ENCODE results near the gene RMND1. TPM values are rescaled to one million over a fixed set of nuclear protein-coding genes. Genes with fewer than 3 reads are reported as not detected.
A peak's percentile ranks its signal among the peaks of the same experiment; 100 is the strongest.

RMND1 gene
- total RNA-seq, 2 experiments from 2014 or later: 22.6 to 23.0 TPM

DNA sequence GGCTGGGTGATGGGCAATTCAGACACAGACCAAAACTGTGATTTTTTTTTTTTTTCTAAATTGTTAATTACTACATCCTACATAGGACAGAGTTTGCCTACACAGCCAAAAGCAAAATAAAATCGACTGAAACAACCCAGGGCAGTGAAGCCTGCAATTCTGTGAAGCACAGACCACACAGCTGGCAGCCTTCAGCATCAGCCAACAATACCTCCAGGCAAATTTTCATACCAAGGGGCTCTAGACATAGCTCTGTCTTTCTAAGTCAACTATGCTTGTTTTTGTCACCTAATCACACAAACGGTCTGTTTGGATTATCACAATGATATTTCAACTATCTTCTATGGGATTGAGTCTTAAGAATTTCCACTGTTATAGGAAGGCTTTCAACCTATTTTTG, 17.6 kb downstream of the RMND1 start:
- peaks cover 19% of the 10 kb centered on the region for H3K4me1 Mint-ChIP-seq (ENCODE audit: low read depth)
- POLR2A ChIA-PET: no interaction called here
- intact Hi-C loops (cut with micrococcal nuclease): no loop called here
- no peaks in the 10 kb centered on the region for H3K9me3 Mint-ChIP-seq
- CTCF ChIA-PET: no interaction called here
- H3K27ac Mint-ChIP-seq: no peak overlapping the region
- no peak for DNase-seq
- no peaks in the 10 kb centered on the region for H3K27me3 Mint-ChIP-seq
- H3K4me3 Mint-ChIP-seq: no peak overlapping the region
- peaks cover 15% of the 10 kb centered on the region for H3K36me3 Mint-ChIP-seq

DNA sequence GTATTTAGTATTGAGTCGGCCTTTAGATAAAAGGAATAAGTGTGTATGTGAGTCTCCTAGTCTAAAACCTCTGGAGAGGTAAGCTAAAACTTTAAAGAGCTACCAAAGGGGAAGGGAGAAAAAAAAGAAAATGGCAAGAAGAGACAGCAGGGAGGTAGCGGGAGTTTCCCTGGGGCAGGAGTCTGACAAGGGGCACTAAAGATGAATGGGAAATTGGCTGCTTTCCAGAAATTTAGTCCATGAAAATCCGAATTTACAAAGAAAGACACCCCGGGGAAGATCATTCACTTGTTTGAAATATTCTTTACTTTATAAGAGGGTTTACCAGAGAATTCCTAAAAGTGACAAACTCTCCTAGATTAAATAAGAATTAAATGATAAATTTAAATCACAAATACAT, 19.3 kb downstream of the RMND1 start:
- H3K4me1 Mint-ChIP-seq (ENCODE audit: low read depth): peaks cover 14% of the 10 kb centered on the region
- peaks cover 25% of the 10 kb centered on the region for H3K36me3 Mint-ChIP-seq
- POLR2A ChIA-PET: no interaction called here
- no peaks in the 10 kb centered on the region for H3K27me3 Mint-ChIP-seq
- intact Hi-C loops (cut with micrococcal nuclease): no loop called here
- CTCF ChIA-PET: no interaction called here
- H3K9me3 Mint-ChIP-seq: no peaks in the 10 kb centered on the region
- DNase-seq: no peak
- no peak overlapping the region for H3K4me3 Mint-ChIP-seq
- no peak overlapping the region for H3K27ac Mint-ChIP-seq

DNA sequence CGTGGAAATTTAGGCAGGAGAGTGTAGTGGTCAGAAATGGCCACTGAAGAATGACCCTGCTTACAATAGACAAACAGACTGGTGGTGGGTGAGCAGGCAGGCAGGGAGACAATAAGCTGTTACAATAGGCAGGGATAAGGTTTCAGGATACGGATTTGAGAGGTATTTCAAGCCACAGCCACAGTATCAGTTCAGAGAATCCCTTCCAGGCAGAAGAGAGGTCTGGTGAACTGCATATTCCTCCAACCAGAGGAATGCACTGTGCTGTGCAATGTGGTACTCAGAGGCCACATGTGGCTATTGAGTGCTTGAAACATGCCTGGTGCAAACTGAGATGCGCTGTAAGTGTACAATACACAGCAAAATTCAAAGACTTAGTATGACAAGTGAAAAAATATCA, 20.6 kb downstream of the RMND1 start:
- Mint-ChIP-seq H3K4me3 (no peak overlapping the region), H3K36me3 (peaks cover 29% of the 10 kb centered on the region), H3K4me1 (ENCODE audit: low read depth) (peaks cover 2% of the 10 kb centered on the region), H3K27ac (no peak overlapping the region), H3K9me3 (no peaks in the 10 kb centered on the region), H3K27me3 (no peaks in the 10 kb centered on the region)
- no peak for DNase-seq
- intact Hi-C loops (cut with micrococcal nuclease): no loop called here
- ChIA-PET POLR2A (no interaction called here), CTCF (no interaction called here)

DNA sequence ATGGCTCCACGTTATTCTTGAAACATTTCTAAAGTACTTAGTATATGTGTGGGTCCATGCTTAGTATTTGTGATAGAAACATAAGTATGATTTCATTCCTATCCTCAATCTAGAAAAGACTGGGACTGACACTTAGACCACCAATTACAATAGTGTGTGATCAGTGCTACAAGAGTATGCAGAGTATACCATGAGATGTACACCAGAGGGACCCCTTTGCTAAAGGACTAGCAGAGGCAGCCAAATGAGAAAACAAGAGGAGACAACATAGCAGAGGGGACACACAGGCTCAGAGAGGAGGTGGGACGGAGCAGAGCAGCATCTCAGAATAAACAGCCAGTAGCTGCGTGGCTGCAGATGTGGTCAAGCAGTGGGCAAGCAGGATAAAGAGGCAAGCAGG, 21.0 kb downstream of the RMND1 start:
- intact Hi-C loops (cut with micrococcal nuclease): no loop called here
- H3K27me3 Mint-ChIP-seq: no peaks in the 10 kb centered on the region
- ChIA-PET CTCF (no interaction called here), POLR2A (no interaction called here)
- H3K4me3 Mint-ChIP-seq: no peak overlapping the region
- no peak for DNase-seq
- no peaks in the 10 kb centered on the region for H3K9me3 Mint-ChIP-seq
- peaks cover 34% of the 10 kb centered on the region for H3K36me3 Mint-ChIP-seq
- H3K4me1 Mint-ChIP-seq (ENCODE audit: low read depth): no peaks in the 10 kb centered on the region
- no peak overlapping the region for H3K27ac Mint-ChIP-seq

DNA sequence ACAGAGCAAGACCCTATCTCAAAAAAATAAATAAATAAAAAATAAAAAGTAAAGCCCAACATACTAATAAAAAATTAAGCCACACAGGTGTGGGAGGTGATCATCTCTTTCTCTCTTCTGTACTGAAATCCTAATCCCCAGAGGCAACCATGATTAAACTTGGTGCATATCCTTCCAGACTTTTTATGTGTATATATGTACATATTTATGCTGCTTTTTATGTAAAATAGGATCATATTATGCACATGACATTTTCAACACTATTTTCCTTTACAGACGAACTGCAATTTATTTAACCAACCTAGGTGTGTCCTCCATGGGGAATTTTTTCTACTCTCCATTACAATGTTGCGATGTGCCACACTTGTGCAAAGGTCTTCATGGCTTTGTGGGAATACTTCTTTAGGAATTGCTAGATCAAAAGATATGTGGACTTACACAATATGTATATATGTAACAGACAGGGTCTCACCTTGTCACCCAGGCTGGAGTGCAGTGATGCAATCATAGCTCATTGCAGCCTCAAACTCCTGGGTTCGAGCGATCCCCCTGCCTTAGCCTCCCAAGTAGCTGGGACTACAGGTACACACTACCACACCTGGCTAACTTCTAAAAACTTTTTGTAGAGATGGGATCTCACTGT, 23.7 kb downstream of the RMND1 start:
- H3K4me3 Mint-ChIP-seq: no peak overlapping the region
- no peak overlapping the region for H3K27ac Mint-ChIP-seq
- POLR2A ChIA-PET: no interaction called here
- intact Hi-C loops (cut with micrococcal nuclease): no loop called here
- DNase-seq: no peak
- CTCF ChIA-PET: no interaction called here
- H3K4me1 Mint-ChIP-seq (ENCODE audit: low read depth): no peaks in the 10 kb centered on the region
- H3K27me3 Mint-ChIP-seq: no peaks in the 10 kb centered on the region
- peaks cover 47% of the 10 kb centered on the region for H3K36me3 Mint-ChIP-seq
- no peaks in the 10 kb centered on the region for H3K9me3 Mint-ChIP-seq

DNA sequence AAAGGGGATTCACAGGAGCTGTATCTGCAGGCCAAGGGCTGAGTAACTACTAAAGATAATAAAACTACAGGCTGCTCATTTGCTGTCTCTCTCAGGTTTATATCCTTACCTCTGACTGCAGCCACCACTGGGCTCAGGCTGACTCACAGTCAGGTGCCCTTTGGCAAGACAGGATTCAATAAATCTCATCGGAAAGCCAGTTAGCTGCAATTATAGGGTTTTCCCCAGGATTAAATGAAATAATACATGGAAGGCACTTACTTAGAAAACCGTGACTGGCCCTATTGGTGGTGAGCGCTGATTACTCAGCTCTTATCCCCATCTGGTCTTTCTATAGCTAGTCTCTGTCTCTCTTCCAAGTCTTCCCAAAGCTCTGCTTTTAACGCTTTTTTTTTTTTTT, 26.4 kb downstream of the RMND1 start:
- H3K27ac Mint-ChIP-seq: no peak overlapping the region
- intact Hi-C loops (cut with micrococcal nuclease): no loop called here
- H3K36me3 Mint-ChIP-seq: peaks cover 37% of the 10 kb centered on the region
- ChIA-PET CTCF (interaction anchor here (0.6 kb wide), 1 partner anchor 748 kb away, joined by 4 read pairs; no protein-coding TSS in a partner anchor), POLR2A (no interaction called here)
- no peak overlapping the region for H3K4me3 Mint-ChIP-seq
- no peak for DNase-seq
- H3K9me3 Mint-ChIP-seq: no peaks in the 10 kb centered on the region
- H3K27me3 Mint-ChIP-seq: no peaks in the 10 kb centered on the region
- H3K4me1 Mint-ChIP-seq (ENCODE audit: low read depth): no peaks in the 10 kb centered on the region

DNA sequence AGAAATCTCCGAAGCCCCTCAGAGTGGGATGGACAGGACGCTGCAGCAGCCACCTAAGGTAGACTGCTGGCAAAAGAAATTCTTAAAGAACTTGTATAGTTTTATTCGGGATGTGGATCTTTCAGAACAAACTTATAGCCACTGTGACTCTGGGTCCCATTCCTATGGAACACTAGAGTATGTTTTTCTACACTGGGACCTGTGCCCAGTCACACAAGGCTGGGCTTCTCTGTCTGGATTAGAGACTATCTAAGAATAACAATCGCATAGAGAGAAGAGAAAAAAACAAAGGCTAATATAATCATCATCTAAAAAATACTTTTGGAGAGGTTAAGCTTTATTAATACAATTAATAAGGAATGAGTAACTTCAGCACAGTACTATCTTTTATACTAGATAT, 28.9 kb downstream of the RMND1 start:
- CTCF ChIA-PET: interaction anchor here (0.7 to 0.9 kb wide), 2 partner anchors 16 to 99 kb away, joined by 3 read pairs; no protein-coding TSS in a partner anchor
- Mint-ChIP-seq H3K9me3 (no peaks in the 10 kb centered on the region), H3K4me3 (no peak overlapping the region), H3K36me3 (peaks cover 31% of the 10 kb centered on the region), H3K27me3 (no peaks in the 10 kb centered on the region), H3K4me1 (ENCODE audit: low read depth) (no peaks in the 10 kb centered on the region), H3K27ac (no peak overlapping the region)
- POLR2A ChIA-PET: no interaction called here
- intact Hi-C loops (cut with micrococcal nuclease): no loop called here
- no peak for DNase-seq

DNA sequence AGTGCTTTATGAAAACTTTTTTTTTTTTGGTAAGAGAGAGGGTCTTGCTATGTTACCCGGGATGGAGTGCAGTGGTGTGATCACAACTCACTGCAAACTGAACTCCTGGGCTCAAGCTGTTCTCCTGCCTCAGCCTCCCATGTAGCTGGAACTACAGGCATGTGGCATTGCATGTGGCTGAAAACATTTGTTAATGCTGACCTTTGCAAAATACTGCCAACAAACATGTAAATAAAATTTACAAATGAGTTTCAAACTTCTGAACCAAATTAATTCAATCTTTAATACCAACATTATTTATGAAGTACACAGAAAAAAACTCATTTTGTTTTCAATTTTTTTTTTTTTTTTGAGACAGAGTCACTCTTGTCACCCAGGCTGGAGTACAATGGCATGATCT, 34.4 kb downstream of the RMND1 start:
- Mint-ChIP-seq H3K9me3 (peaks cover 3% of the 10 kb centered on the region), H3K27me3 (no peaks in the 10 kb centered on the region), H3K4me1 (ENCODE audit: low read depth) (peaks cover 14% of the 10 kb centered on the region), H3K27ac (no peak overlapping the region), H3K36me3 (peaks cover 48% of the 10 kb centered on the region), H3K4me3 (no peak overlapping the region)
- CTCF ChIA-PET: no interaction called here
- POLR2A ChIA-PET: no interaction called here
- no peak for DNase-seq
- intact Hi-C loops (cut with micrococcal nuclease): no loop called here

DNA sequence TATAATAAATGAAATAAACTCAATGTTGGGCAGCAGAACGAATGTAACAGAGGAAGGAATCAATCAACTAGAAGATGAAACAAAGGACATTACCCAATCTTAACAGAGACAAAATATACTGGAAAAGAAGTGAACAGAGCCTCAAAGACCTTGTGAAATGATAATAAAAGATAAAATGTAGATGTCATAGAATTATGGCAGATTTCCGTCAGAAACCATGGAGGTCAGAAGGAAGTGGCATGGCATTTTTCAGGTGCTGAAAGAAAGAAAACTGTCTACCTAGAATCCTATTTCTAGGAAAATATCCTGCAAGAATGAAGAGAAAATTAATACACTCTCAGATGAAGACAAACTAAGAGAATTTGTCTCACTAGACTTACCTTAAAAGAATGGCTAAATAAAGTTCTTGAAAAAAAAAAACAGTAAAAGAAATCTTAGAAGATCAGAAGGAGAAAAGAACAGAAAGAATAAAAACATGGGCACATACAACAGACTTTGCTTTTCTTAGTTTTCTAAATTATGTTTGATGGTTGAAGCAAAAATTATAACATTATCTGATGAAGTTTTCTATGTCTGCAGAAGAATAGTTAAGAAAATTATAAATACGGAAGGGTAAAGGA, 37.2 kb downstream of the RMND1 start:
- no peak overlapping the region for H3K4me3 Mint-ChIP-seq
- H3K27me3 Mint-ChIP-seq: no peaks in the 10 kb centered on the region
- ChIA-PET POLR2A (no interaction called here), CTCF (no interaction called here)
- DNase-seq: no peak
- intact Hi-C loops (cut with micrococcal nuclease): no loop called here
- peaks cover 3% of the 10 kb centered on the region for H3K9me3 Mint-ChIP-seq
- peaks cover 14% of the 10 kb centered on the region for H3K4me1 Mint-ChIP-seq (ENCODE audit: low read depth)
- peaks cover 51% of the 10 kb centered on the region for H3K36me3 Mint-ChIP-seq
- no peak overlapping the region for H3K27ac Mint-ChIP-seq

DNA sequence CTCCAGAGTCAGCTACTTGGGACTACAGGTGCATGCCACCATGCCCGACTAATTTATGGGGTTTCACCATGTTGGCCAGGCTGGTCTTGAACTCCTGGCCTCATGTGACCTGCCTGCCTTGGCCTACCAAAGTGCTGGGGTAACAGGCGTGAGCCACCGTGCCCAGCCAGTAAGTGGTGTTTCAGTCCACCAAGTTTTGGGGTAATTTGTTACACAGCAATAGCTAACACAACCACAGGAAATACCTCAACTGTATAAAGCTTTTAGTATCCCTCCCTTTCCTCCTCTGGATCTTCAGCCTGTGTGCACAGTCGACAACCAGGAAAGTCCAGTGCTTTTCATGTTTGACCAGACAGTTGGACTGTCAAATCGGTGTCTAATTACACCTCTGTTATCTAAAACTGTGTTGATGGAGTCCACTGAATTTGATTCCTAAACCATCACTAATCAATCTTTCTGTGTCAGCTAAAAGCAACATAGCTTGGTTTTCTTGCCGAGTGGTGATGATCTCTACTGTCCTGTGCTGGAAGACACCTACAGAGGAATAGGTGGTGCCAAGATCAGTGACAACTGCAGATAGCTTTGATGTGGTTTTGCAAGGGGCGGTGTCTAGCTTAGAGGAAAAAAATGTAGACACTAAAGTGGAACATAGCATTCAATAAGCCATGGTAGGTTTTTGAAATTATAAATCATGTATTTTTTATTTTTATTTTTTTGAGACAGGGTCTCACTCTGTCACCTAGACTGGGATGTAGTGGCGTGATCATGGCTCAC, 38.4 kb downstream of the RMND1 start:
- peak overlapping the region; percentile 8 for H3K27ac Mint-ChIP-seq
- peaks cover 58% of the 10 kb centered on the region for H3K36me3 Mint-ChIP-seq
- H3K4me3 Mint-ChIP-seq: peak overlapping the region; percentile 6
- DNase-seq: peak; percentile 60
- peaks cover 14% of the 10 kb centered on the region for H3K4me1 Mint-ChIP-seq (ENCODE audit: low read depth)
- ChIA-PET POLR2A (no interaction called here), CTCF (interaction anchor here (0.9 kb wide), 1 partner anchor 89 kb away, joined by 3 read pairs; no protein-coding TSS in a partner anchor)
- intact Hi-C loops (cut with micrococcal nuclease): no loop called here
- H3K9me3 Mint-ChIP-seq: peaks cover 3% of the 10 kb centered on the region
- H3K27me3 Mint-ChIP-seq: no peaks in the 10 kb centered on the region

DNA sequence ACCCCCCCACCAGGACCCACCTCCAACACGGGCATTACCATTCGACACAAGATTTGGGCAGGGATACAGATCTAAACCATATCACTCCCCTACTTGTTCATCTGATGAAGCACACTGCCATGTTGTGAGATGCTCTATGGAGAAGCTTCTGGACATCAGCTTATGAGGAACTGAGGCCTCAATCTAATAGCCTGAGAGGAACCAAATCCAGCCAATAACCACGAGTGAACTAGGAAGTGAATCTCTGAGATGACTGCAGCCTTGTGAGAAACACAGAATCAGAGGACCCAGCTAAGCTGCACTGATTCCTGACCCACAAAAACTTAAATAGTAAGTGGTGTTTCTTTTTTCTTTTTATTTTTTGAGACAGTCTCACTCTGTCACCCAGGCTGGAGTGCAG, 39.0 kb downstream of the RMND1 start:
- POLR2A ChIA-PET: no interaction called here
- H3K4me1 Mint-ChIP-seq (ENCODE audit: low read depth): peaks cover 14% of the 10 kb centered on the region
- peaks cover 59% of the 10 kb centered on the region for H3K36me3 Mint-ChIP-seq
- DNase-seq: no peak
- CTCF ChIA-PET: no interaction called here
- intact Hi-C loops (cut with micrococcal nuclease): no loop called here
- H3K27ac Mint-ChIP-seq: peak overlapping the region; percentile 16
- H3K27me3 Mint-ChIP-seq: no peaks in the 10 kb centered on the region
- peaks cover 3% of the 10 kb centered on the region for H3K9me3 Mint-ChIP-seq
- no peak overlapping the region for H3K4me3 Mint-ChIP-seq

DNA sequence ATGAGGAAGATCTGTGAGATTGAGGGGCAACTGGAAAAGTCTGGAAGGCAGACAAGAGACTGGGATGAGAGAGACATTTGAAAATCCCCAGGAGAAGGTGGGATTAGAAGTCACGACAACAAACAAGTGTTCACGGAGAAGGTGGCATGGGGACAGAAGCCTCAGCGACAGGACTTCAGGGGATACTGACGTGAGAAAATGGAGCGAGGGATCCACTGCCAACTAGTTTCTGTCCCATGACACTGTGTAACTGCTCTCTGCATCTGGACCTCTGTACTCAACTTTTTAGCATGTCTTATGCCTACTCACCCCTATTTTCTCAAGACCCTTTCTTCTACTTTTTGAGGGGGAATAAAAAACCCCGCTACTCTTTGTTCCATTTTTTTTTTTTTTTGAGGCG, 42.2 kb downstream of the RMND1 start:
- CTCF ChIA-PET: no interaction called here
- no peak overlapping the region for H3K27ac Mint-ChIP-seq

More for the DNA sequence above, 42.2 kb downstream of the RMND1 start:
- Mint-ChIP-seq H3K9me3 (peaks cover 3% of the 10 kb centered on the region), H3K36me3 (peaks cover 44% of the 10 kb centered on the region), H3K4me3 (no peak overlapping the region), H3K4me1 (ENCODE audit: low read depth) (peaks cover 16% of the 10 kb centered on the region), H3K27me3 (no peaks in the 10 kb centered on the region)
- intact Hi-C loops (cut with micrococcal nuclease): loop anchor here (5.0 kb wide), 1 partner anchor 68 kb away; no protein-coding TSS in a partner anchor
- no peak for DNase-seq
- POLR2A ChIA-PET: no interaction called here

Measured in activated CD4-positive, alpha-beta memory T cell treated with anti-CD3 and anti-CD28 coated beads for 36 hours (primary cell).